HG02981 (cell line): ENCODE measurements around the gene PODXL.
A peak's percentile ranks its signal among the peaks of the same experiment; 100 is the strongest.

Experiments
- ATAC-seq: cut with Tn5 transposase; IDR thresholded peaks from one replicate; pipeline ENCODE4 v1.9.1; 2021; ENCODE audit warnings: mild to moderate bottlenecking, moderate library complexity; ENCODE audit not compliant: unreplicated experiment

PODXL gene

GRCh38 chr7:131556053-131556908 lies at the start of gene PODXL:
TSS of gene PODXL (minus strand) at chr7:131556628. CDS start at chr7:131556359, 269 bp downstream.
- peak; percentile 61 for ATAC-seq

DNA sequence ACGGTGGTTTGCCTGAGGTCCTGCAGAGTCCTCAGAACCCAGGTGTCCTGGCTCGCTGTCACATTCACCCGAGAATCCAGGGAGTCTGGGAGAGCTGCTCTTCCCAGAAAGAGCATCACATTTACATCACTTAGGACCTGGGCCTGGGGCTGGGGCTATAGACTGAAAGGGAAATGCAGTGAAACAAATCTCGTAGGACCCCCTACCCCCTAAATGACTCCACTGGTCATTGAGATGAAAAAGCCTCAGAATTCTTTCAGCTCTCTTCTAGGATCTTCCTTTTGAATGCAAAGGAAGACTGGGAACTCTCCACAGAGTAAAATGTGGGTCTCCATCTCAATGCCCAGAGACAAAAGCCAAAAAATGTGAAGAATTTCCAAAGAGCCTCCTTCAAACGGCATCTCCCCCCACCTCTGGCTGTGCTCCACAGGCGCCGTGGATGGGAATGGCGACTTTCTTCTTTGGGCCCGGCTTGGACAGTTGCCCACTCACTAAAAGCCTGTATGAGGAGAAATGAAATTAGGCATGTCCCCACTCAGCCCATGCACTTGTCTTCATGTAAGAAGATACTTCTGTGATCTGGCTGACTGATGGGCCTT lies 49.0 kb upstream of the PODXL start:
- no peak for ATAC-seq

GRCh38 chr7:131604841-131605279 lies 48.4 kb upstream of the PODXL start:
- no peak for ATAC-seq

DNA sequence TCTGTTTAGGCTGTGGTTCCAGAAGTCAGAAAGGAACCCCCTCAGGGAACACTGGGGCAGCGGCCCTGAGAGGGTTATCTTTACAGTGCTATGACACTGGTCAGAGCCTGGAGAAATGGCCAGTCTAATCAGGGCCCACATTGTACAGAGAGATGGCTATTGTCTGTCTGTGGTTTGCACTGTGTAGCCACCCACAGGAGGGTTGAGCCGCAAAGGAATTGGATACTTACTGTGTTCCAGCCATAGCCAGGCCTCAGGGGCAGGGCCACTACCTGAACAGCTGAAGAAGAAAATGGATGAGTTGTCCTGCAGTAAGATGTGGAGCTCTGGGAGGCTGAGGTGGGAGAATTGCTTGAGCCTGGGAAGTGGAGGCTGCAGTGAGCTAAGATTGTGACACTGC lies 47.5 kb upstream of the PODXL start:
- ATAC-seq: no peak

- no peak for ATAC-seq
Observed at GRCh38 chr7:131602994-131603372, 46.6 kb upstream of the PODXL start.

- no peak for ATAC-seq
Observed at GRCh38 chr7:131602304-131602993, 46.0 kb upstream of the PODXL start.

GRCh38 chr7:131600085-131600881 lies 43.9 kb upstream of the PODXL start:
- ATAC-seq: no peak

GRCh38 chr7:131596785-131597184 lies 40.4 kb upstream of the PODXL start:
- ATAC-seq: no peak

GRCh38 chr7:131595699-131596098 lies 39.3 kb upstream of the PODXL start:
- ATAC-seq: no peak

GRCh38 chr7:131591687-131592319 lies 35.4 kb upstream of the PODXL start:
- ATAC-seq: no peak

DNA sequence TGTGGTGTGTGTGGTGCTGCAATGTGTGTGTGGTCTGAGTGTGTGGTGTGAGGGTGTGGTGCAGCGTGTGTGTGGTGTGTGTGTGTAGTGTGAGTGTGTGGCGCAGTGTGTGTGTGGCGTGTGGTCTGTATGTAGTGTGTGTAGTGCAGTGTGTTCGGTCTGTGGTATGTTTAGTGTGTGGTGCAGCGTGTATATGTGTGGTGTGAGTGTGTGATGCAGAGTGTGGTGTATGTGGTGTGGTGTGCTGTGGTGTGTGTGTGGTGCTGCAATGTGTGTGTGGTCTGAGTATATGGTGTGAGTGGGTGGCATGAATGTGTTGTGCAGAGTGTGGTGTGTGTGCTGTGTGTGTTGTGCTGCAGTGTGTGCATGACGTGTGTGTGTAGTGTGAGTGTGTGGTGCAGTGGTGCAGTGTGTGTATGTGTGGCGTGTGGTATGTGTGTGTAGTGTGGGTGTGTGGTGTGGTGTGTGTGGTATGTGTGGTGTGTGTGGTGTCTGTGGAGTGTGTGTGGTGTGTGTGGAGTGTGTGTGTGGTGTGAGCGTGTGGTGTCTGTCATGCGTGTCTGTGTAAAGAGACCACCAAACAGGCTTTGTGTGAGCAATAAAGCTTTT lies 31.0 kb upstream of the PODXL start:
- no peak for ATAC-seq

DNA sequence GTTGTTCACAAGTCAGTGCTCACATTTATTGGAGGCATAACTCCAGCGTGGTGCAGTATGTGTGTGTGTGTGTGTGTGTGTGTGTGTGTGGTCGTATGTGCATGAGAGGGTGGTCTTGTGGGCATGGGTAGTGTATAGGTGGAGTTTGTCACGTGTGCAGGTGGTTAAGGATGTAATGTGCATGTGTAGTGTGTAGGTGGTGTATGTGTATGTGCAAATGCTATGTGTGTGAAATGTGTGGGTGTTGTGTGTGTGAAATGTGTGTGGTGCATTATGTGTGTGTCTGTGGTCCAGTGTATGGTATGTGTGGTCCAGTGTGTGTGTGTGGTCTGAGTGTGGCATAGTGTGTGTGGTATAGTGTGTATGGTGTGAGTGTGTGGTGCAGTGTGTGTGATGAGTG lies 30.3 kb upstream of the PODXL start:
- no peak for ATAC-seq

GRCh38 chr7:131586259-131586658 lies 29.8 kb upstream of the PODXL start:
- no peak for ATAC-seq

DNA sequence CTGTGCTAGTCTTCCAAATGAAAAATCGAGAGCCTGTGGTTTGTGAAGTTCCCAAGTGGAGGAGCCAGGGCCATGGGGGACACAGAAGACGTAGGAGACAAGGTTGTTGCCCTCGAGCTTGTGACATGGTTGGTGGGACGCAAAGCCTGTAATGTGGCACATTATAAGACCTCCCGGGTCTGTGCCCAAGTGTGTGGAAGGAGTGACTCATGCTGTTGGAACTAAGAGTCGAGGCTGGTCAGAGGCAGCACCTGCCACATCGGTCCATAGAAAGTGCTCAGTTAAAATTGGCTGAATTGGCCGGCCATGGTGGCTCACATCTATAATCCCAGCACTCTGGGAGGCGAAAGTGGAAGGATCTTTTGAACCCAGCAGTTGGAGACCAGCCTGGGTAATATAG lies 27.0 kb upstream of the PODXL start:
- no peak for ATAC-seq

DNA sequence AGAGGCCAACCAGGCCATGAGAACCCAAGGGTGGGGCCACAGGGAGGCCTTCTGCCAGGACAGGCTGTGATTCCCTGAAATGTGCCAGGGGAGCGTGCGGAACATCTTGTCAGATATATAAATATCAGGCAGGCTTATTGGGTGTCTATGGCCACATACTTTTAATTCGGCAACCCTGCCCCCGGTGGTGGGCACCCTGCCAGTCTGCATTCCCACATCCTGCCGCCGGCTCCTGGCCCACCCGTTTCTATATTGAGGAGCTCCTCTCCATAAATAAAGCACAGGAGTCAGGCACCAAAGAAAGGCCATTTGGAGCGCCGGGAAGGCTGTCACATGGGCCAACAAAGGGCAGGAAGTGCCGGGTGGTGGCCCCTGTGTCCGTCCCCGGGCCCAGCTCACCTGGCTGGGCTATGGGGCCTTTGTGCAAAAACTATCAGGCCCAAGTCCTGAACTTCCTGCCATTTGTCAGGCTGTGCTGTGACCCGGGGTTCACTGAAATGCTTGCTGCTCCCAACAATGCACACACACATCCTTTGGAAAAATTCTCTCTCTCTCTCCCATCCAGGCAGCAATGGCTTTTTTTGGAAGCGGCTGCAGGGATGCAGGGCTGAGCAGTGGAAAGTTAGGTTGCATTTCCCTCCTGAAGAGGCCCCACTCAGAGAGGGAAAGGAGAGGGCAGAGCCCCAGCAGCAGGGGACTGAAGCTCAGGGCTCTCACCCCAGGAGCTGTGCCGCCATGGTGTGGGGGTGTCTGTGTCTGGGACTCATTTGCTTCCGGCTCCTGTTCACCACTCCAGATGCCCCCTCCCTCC lies 25.0 kb upstream of the PODXL start:
- ATAC-seq: no peak

DNA sequence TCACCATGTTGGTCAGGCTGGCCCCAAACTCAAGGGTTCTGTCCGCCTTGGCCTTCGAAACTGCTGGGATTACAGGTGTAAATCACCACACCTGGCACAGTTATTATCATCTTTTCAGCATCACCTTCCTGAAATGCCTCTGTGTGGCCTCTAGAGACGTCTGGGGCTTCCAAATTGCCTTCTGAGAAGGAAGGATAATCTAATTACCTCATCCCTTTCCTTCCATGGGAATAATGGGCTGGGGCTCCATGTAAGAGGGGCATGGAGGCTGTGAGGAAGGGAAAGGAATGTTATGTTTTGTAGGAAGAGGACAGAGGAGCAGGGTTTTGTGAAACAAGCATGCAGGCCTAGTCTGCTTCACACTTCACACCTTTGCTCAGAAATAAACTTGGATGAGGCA lies 22.2 kb upstream of the PODXL start:
- ATAC-seq: no peak

DNA sequence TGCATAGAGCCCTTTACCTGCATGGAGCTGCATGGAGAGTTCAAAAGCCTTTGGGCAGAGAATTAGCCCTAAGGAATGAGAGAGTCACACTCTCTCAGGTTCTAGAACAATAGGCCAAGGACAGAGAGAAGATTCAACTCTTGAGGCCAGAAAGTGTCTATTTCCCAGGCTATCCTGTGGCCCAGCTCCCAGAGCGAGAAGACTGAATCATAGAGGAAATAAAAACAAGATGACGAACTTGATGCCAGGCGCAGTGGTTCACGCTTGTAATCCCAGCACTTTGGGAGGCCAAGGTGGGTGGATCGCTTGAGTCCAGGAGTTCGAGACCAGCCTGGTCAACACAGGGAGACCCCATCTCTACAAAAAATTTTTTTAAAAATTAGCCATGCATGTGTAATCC lies 18.3 kb upstream of the PODXL start:
- no peak for ATAC-seq

DNA sequence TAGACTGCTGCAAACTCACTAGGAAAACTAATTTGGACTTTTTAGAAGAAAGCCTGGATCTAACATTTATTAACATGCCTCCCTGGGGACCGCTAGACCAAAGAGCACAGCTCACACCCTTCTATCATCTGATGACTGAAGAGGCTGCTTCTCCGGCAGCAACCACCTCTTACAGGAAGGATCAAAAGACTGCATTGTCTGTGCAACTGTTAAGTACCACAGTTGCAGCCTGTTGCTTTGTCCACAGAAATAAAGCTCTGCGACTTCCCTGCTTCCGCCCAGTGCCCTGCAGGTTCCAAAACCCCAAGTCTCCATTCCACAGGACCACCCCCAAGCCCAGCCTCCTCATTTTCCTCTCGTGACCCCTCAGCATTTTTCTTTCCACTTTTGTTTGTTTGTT lies 14.0 kb upstream of the PODXL start:
- no peak for ATAC-seq

DNA sequence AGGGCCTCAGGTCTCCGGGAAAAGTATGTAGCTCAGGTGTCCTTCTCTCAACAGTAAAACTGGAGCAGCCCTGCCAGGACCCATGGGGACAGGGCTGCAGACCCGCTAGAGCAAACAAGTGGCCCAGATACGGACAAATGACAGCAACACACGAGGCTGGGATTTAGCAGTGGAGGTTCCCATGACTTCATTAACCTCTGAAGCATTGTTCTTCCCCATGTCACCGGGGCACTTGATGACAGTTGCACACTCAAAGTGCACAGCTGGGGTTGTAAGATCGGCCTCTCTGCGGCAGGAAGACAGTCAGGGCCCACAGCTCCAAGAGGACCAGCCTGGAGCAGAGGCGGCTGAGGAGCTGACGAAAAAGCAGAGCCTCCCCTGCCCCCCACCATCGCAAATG lies 12.5 kb upstream of the PODXL start:
- ATAC-seq: no peak
